ENCODE measurements around the gene BMPR1B. TPM values are rescaled to one million over a fixed set of nuclear protein-coding genes. Genes with fewer than 3 reads are reported as not detected.

Gene BMPR1B
- polyA plus RNA-seq, 2 of the 4 experiments (the other 2 are of a cell fraction) = 6.4 to 21.2 TPM

DNA sequence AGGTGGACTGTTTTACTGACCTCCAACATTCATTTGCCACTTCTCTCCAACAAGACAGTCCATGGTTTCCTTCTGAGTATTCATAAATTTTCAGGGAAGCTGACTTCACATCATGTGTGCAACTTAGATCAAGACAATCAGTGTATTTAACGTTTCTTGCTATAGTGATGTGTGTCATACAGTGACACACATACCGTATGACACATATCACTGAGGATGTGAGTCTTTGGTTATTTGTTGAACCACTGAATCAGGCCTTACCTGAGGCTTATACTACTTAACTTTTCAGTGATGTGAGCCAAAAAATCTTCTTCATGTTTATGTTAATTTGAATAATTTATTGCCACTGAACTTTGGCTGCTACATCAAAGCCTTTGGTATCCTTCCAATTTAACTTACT, 166.8 kb downstream of the BMPR1B start:
- H3K9me3 ChIP-seq = no peaks in the 10 kb centered on the region
- no peak for FAIRE-seq
- no peak overlapping the region for H3K27ac ChIP-seq
- H3K4me2 ChIP-seq = no peak overlapping the region
- ChIA-PET CTCF (no interaction called here), POLR2A (no interaction called here)
- DNase-seq (ENCODE audit: low read depth in 1 of 2, low spot score in 1 of 2) = no peak
- TF ChIP-seq NFE2L2 (conservative IDR thresholded peaks at IDR 0.05; ENCODE audit: low read length) = no peak
- TF ChIP-seq, protein P1, sequence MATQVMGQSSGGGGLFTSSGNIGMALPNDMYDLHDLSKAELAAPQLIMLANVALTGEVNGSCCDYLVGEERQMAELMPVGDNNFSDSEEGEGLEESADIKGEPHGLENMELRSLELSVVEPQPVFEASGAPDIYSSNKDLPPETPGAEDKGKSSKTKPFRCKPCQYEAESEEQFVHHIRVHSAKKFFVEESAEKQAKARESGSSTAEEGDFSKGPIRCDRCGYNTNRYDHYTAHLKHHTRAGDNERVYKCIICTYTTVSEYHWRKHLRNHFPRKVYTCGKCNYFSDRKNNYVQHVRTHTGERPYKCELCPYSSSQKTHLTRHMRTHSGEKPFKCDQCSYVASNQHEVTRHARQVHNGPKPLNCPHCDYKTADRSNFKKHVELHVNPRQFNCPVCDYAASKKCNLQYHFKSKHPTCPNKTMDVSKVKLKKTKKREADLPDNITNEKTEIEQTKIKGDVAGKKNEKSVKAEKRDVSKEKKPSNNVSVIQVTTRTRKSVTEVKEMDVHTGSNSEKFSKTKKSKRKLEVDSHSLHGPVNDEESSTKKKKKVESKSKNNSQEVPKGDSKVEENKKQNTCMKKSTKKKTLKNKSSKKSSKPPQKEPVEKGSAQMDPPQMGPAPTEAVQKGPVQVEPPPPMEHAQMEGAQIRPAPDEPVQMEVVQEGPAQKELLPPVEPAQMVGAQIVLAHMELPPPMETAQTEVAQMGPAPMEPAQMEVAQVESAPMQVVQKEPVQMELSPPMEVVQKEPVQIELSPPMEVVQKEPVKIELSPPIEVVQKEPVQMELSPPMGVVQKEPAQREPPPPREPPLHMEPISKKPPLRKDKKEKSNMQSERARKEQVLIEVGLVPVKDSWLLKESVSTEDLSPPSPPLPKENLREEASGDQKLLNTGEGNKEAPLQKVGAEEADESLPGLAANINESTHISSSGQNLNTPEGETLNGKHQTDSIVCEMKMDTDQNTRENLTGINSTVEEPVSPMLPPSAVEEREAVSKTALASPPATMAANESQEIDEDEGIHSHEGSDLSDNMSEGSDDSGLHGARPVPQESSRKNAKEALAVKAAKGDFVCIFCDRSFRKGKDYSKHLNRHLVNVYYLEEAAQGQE (IDR thresholded peaks at IDR 0.05) = no peak
- no peak for TF ChIP-seq ZC3H11A (IDR thresholded peaks at IDR 0.05)
- TF ChIP-seq, protein P2, sequence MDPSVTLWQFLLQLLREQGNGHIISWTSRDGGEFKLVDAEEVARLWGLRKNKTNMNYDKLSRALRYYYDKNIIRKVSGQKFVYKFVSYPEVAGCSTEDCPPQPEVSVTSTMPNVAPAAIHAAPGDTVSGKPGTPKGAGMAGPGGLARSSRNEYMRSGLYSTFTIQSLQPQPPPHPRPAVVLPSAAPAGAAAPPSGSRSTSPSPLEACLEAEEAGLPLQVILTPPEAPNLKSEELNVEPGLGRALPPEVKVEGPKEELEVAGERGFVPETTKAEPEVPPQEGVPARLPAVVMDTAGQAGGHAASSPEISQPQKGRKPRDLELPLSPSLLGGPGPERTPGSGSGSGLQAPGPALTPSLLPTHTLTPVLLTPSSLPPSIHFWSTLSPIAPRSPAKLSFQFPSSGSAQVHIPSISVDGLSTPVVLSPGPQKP (IDR thresholded peaks at IDR 0.05; ENCODE audit: low read depth, low read length) = no peak
- no peak overlapping the region for H3K4me3 ChIP-seq
- H3K4me1 ChIP-seq = peaks cover 32% of the 10 kb centered on the region
- ATAC-seq = no peak
- WGBS (ENCODE audit: missing lambda C conversion rate) = 10% methylated on average over 2 of the region's 2 CpGs

DNA sequence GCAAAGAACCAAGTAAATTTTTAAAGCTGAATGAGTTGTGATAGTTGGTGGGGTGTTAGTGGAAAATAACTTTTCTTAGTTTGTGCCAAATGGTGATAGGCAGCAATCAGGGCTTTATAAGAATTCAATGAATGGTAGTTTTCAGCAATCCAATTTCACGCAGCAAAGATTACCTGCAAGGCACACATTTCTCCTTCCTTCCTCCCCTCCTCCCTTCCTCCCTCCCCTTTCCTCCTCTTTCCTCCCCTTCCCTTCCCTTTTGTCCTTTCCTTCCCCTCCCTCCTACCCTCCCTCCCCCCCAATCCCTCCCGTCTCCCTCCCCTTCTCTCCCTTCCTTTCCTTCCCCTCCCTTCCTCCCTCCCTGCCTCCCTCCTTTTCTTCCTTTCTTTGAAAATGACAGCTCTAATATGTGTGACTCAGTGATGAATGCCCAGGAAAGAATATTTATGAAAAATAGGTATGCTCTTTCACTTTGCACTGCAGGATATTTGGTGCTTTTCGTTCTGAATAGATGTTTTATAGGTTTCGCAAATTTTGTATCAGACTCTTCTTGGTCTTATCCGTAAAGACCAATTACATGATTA, 168.1 kb downstream of the BMPR1B start:
- FAIRE-seq (no peak), ATAC-seq (no peak), DNase-seq (ENCODE audit: low read depth in 1 of 2, low spot score in 1 of 2) (no peak)
- Histone ChIP-seq H3K9me3 (no peaks in the 10 kb centered on the region), H3K27ac (no peak overlapping the region), H3K4me3 (no peak overlapping the region), H3K4me2 (0 out of 3 replicates have a peak overlapping the region, but pooled peaks have one; percentile 40), H3K4me1 (peaks cover 45% of the 10 kb centered on the region)
- TF ChIP-seq SREBF2 (IDR thresholded peaks at IDR 0.05) (no peak), FOSL2 (IDR thresholded peaks at IDR 0.05) (no peak), FOSL2 (CRISPR knock-in tag; IDR thresholded peaks at IDR 0.05) (no peak), PHF8 (IDR thresholded peaks at IDR 0.05; ENCODE audit: borderline replicate concordance, low read depth) (no peak), ZFP36 (IDR thresholded peaks at IDR 0.05; ENCODE audit: borderline replicate concordance, partially characterized antibody) (no peak), EHF (CRISPR knock-in tag; IDR thresholded peaks at IDR 0.05) (no peak), KDM5A (IDR thresholded peaks at IDR 0.05) (no peak), CEBPB (IDR thresholded peaks at IDR 0.05) (no peak), HEYL (CRISPR knock-in tag; IDR thresholded peaks at IDR 0.05) (no peak), BHLHE40 (IDR thresholded peaks at IDR 0.05; ENCODE audit: low read depth, low read length) (no peak), POLR2A (IDR thresholded peaks at IDR 0.05; ENCODE audit: low read length) (no peak), MAFK (IDR thresholded peaks at IDR 0.05; ENCODE audit: partially characterized antibody) (no peak), HOXB13 (CRISPR knock-in tag; IDR thresholded peaks at IDR 0.05; ENCODE audit: low read depth) (no peak), RNF2 (IDR thresholded peaks at IDR 0.05; ENCODE audit: borderline replicate concordance, low read depth) (no peak), FOXS1 (CRISPR knock-in tag; IDR thresholded peaks at IDR 0.05) (no peak), ZNF302 (CRISPR knock-in tag; IDR thresholded peaks at IDR 0.05) (no peak), SMC3 (IDR thresholded peaks at IDR 0.05) (no peak)
- TF ChIP-seq, protein P3, sequence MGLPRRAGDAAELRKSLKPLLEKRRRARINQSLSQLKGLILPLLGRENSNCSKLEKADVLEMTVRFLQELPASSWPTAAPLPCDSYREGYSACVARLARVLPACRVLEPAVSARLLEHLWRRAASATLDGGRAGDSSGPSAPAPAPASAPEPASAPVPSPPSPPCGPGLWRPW (IDR thresholded peaks at IDR 0.05) = no peak
- TF ChIP-seq, protein P4, sequence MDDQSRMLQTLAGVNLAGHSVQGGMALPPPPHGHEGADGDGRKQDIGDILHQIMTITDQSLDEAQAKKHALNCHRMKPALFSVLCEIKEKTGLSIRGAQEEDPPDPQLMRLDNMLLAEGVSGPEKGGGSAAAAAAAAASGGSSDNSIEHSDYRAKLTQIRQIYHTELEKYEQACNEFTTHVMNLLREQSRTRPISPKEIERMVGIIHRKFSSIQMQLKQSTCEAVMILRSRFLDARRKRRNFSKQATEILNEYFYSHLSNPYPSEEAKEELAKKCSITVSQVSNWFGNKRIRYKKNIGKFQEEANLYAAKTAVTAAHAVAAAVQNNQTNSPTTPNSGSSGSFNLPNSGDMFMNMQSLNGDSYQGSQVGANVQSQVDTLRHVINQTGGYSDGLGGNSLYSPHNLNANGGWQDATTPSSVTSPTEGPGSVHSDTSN (IDR thresholded peaks at IDR 0.05) = no peak
- TF ChIP-seq, protein P5, sequence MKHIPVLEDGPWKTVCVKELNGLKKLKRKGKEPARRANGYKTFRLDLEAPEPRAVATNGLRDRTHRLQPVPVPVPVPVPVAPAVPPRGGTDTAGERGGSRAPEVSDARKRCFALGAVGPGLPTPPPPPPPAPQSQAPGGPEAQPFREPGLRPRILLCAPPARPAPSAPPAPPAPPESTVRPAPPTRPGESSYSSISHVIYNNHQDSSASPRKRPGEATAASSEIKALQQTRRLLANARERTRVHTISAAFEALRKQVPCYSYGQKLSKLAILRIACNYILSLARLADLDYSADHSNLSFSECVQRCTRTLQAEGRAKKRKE (CRISPR knock-in tag; IDR thresholded peaks at IDR 0.05; ENCODE audit: low read depth) = no peak
- TF ChIP-seq, protein P6, sequence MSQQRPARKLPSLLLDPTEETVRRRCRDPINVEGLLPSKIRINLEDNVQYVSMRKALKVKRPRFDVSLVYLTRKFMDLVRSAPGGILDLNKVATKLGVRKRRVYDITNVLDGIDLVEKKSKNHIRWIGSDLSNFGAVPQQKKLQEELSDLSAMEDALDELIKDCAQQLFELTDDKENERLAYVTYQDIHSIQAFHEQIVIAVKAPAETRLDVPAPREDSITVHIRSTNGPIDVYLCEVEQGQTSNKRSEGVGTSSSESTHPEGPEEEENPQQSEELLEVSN (IDR thresholded peaks at IDR 0.05; ENCODE audit: borderline replicate concordance, low read depth) = no peak
- CTCF ChIA-PET = no interaction called here
- WGBS (ENCODE audit: missing lambda C conversion rate) = 87% methylated on average over 4 of the region's 5 CpGs
- POLR2A ChIA-PET = no interaction called here
